SK-N-SH (cell line): ENCODE data around the gene CRB2. TPM values are rescaled to one million over a fixed set of nuclear protein-coding genes. Genes with fewer than 3 reads are reported as not detected.

ENCODE experiments used
- CTCF ChIA-PET: fragments of 300-600, 350-600 bp; formaldehyde crosslinking; extraction: SDS; loops from one replicate; lab custom pipeline; 2021; lab: Yijun Ruan, JAX
- POLR2A ChIA-PET: fragments of 350-600 bp; sonication (Branson Sonifier 250); formaldehyde crosslinking; extraction: SDS; loops from one replicate; lab custom pipeline; 2020; ENCODE audit warnings: antibody characterized with exemption, inconsistent platforms; lab: Yijun Ruan, JAX
- DNase-seq: peaks from one replicate; pipeline ENCODE4 v3.0.0; 2012
- H2AFZ ChIP-seq: fragments of 200-600 bp; sonication (generic); 2 replicates; pipeline ENCODE4 v1.8.1; 2016; ENCODE audit warnings: antibody characterized with exemption, mild to moderate bottlenecking, low read depth
- H3F3A ChIP-seq: fragments of 200-600 bp; sonication (generic); replicated peaks from 2 replicates; pipeline ENCODE3; 2016; ENCODE audit warnings: antibody characterized with exemption, mild to moderate bottlenecking; ENCODE audit not compliant: insufficient read depth
- H3K27ac ChIP-seq, 2 experiments: fragments of 200-500 bp in 1 of 2; fragments of 200-600 bp in 1 of 2; sonication (Bioruptor generic) in 1 of 2; sonication (generic), shearing (Covaris generic) in 1 of 2; 2 replicates each; pipeline versions ENCODE4 v1.5.1 to v1.6.1; 2014 to 2016; ENCODE audit warnings: low read depth in 2 of 2, inconsistent platforms in 1 of 2, low read length in 1 of 2, mild to moderate bottlenecking in 1 of 2, mixed read lengths in 1 of 2
- H3K27me3 ChIP-seq: fragments of 200-600 bp; sonication (generic), shearing (Covaris generic); 2 replicates; pipeline ENCODE4 v1.6.1; 2016; ENCODE audit warnings: mixed run types; ENCODE audit not compliant: insufficient read depth
- H3K36me3 ChIP-seq, 2 experiments: fragments of 200-500 bp in 1 of 2; fragments of 200-600 bp in 1 of 2; sonication (Bioruptor generic) in 1 of 2; sonication (generic) in 1 of 2; replicated peaks in 1 of 2; 2 replicates each; pipeline versions ENCODE3 to v1.5.1; 2014 to 2016; ENCODE audit warnings: low read length in 1 of 2, mild to moderate bottlenecking in 1 of 2; ENCODE audit not compliant: insufficient read depth in 2 of 2, control insufficient read depth in 1 of 2
- H3K4me1 ChIP-seq, 2 experiments: fragments of 200-500 bp in 1 of 2; fragments of 200-600 bp in 1 of 2; sonication (Bioruptor generic) in 1 of 2; sonication (generic), shearing (Covaris generic) in 1 of 2; 2 replicates each; pipeline versions ENCODE4 v1.5.1 to v1.6.1; 2014 to 2016; ENCODE audit warnings: low read depth in 1 of 2, low read length in 1 of 2, mixed run types in 1 of 2; ENCODE audit not compliant: insufficient read depth in 2 of 2, control insufficient read depth in 1 of 2
- H3K4me2 ChIP-seq: fragments of 200-600 bp; sonication (generic), shearing (Covaris generic); 2 replicates; pipeline ENCODE4 v1.6.1; 2017; ENCODE audit warnings: mixed run types
- H3K4me3 ChIP-seq, 2 experiments: fragments of 200-500 bp in 1 of 2; fragments of 200-600 bp in 1 of 2; sonication (Bioruptor generic) in 1 of 2; sonication (generic), shearing (Covaris generic) in 1 of 2; 2 replicates each; pipeline versions ENCODE4 v1.5.1 to v1.8.1; 2014 to 2016; ENCODE audit warnings: low read depth in 2 of 2, inconsistent platforms in 1 of 2, low read length in 1 of 2, mild to moderate bottlenecking in 1 of 2, mixed read lengths in 1 of 2, moderate library complexity in 1 of 2
- H3K79me2 ChIP-seq: fragments of 200-600 bp; sonication (generic); 2 replicates; pipeline ENCODE4 v1.8.1; 2017; ENCODE audit warnings: mild to moderate bottlenecking; ENCODE audit not compliant: insufficient read depth
- H3K9ac ChIP-seq: fragments of 200-600 bp; sonication (generic); 2 replicates; pipeline ENCODE4 v1.6.1; 2017; ENCODE audit warnings: mixed run types
- H3K9me2 ChIP-seq: fragments of 200-600 bp; sonication (generic); 2 replicates; pipeline ENCODE4 v1.6.1; 2017; ENCODE audit warnings: mixed run types
- H3K9me3 ChIP-seq: fragments of 200-600 bp; sonication (generic); 2 replicates; pipeline ENCODE4 v1.6.1; 2017; ENCODE audit warnings: mixed run types, mild to moderate bottlenecking, moderate library complexity
- H4K20me1 ChIP-seq: fragments of 200-600 bp; sonication (generic); 2 replicates; pipeline ENCODE4 v1.6.1; 2017; ENCODE audit warnings: mild to moderate bottlenecking, mixed run types; ENCODE audit not compliant: insufficient read depth
- CHD2 ChIP-seq: fragments of 150-350 bp; IDR thresholded peaks from 2 replicates; pipeline ENCODE4 v1.6.1; 2018; ENCODE audit warnings: low read length; ENCODE audit not compliant: partially characterized antibody
- CTCF ChIP-seq: fragments of 200-600 bp; sonication (generic); IDR thresholded peaks from 2 replicates; pipeline ENCODE4 v1.6.1; 2017; ENCODE audit warnings: antibody characterized with exemption, mild to moderate bottlenecking, moderate library complexity
- ELF1 ChIP-seq: IDR thresholded peaks from 2 replicates; pipeline ENCODE4 v1.4.0; 2012
- EZH2phosphoT487 ChIP-seq: fragments of 200-600 bp; sonication (generic); IDR thresholded peaks from 2 replicates; pipeline ENCODE4 v1.6.1; 2017; ENCODE audit warnings: low read depth, mixed run types, mild to moderate bottlenecking, antibody characterized with exemption, moderate library complexity, borderline replicate concordance
- FOXM1 ChIP-seq: IDR thresholded peaks from 2 replicates; pipeline ENCODE4 v1.4.0; 2012; ENCODE audit warnings: low read depth, mild to moderate bottlenecking
- GABPA ChIP-seq: IDR thresholded peaks from 2 replicates; pipeline ENCODE4 v1.4.0; 2012; ENCODE audit warnings: low read depth, mild to moderate bottlenecking
- GATA2 ChIP-seq: sonication (generic); formaldehyde crosslinking; IDR thresholded peaks from 2 replicates; pipeline ENCODE4 v1.5.0; 2020; ENCODE audit warnings: mild to moderate bottlenecking, missing genetic modification reagents
- MAX ChIP-seq: IDR thresholded peaks from 2 replicates; pipeline ENCODE4 v1.4.0; 2012; ENCODE audit warnings: low read depth
- MEF2A ChIP-seq: IDR thresholded peaks from 2 replicates; pipeline ENCODE4 v1.4.0; 2012; ENCODE audit warnings: low read depth, borderline replicate concordance
- MXI1 ChIP-seq: IDR thresholded peaks from 2 replicates; pipeline ENCODE4 v1.6.1; 2012; ENCODE audit warnings: mild to moderate bottlenecking, low read depth, low read length, improper control_type of control experiment
- NRF1 ChIP-seq: IDR thresholded peaks from 2 replicates; pipeline ENCODE4 v1.6.1; 2012; ENCODE audit warnings: low read depth, mild to moderate bottlenecking, low read length
- RAD21 ChIP-seq: IDR thresholded peaks from 2 replicates; pipeline ENCODE4 v1.6.1; 2012; ENCODE audit warnings: mild to moderate bottlenecking, low read length
- REST ChIP-seq: IDR thresholded peaks from 2 replicates; pipeline ENCODE4 v1.6.1; 2012; ENCODE audit warnings: mild to moderate bottlenecking, low read depth, low read length, moderate library complexity
- TCF12 ChIP-seq: IDR thresholded peaks from 2 replicates; pipeline ENCODE4 v1.4.0; 2012
- TEAD4 ChIP-seq: IDR thresholded peaks from 2 replicates; pipeline ENCODE4 v1.4.0; 2012; ENCODE audit warnings: mild to moderate bottlenecking, borderline replicate concordance; ENCODE audit not compliant: insufficient read depth
- YY1 ChIP-seq: IDR thresholded peaks from 2 replicates; pipeline ENCODE4 v1.4.0; 2012; ENCODE audit warnings: low read depth, mild to moderate bottlenecking
- ZBTB33 ChIP-seq: IDR thresholded peaks from 2 replicates; pipeline ENCODE4 v1.4.0; 2012; ENCODE audit warnings: low read depth, borderline replicate concordance
- WGBS: methylation state at CpG from one replicate; pipeline ENCODE4 v1.1.6; 2017; ENCODE audit warnings: low lambda C conversion rate; 5-methylcytosine and 5-hydroxymethylcytosine counted together
- polyA plus RNA-seq, 3 experiments: library from polyadenylated mRNA; depleted of rRNA; stranded (reverse); fragments of >200 nt; gene quantifications; 2 replicates each; pipeline ENCODE4 v1.2.3, GENCODE V29; 2012

The CRB2 gene
- polyA plus RNA-seq, 1 of the 3 experiments (the other 2 are of a cell fraction): not detected

- Histone ChIP-seq H3K9me2 (no peaks in the 10 kb centered on the region), H4K20me1 (no peaks in the 10 kb centered on the region), H3K27me3 (no peaks in the 10 kb centered on the region), H2AFZ (no peak overlapping the region), H3K79me2 (no peaks in the 10 kb centered on the region), H3K9ac (no peak overlapping the region), H3F3A (peaks cover 3% of the 10 kb centered on the region), H3K27ac (no peak overlapping the region), H3K36me3 (no peaks in the 10 kb centered on the region), H3K4me2 (no peak overlapping the region), H3K9me3 (no peaks in the 10 kb centered on the region), H3K4me1 (peaks cover 0 to 5% of the 10 kb centered on the region in 2 experiments; a peak in 1 of 4 replicates), H3K4me3 (no peak overlapping the region)
- ChIA-PET POLR2A (no interaction called here), CTCF (interaction anchor here (1.1 to 2.2 kb wide), 2 partner anchors 18 to 37 kb away, joined by 3 to 8 read pairs; no protein-coding TSS in a partner anchor)
- no peak for TF ChIP-seq MAX
- TF ChIP-seq TCF12: no peak
- no peak for TF ChIP-seq REST
- TF ChIP-seq YY1: no peak
- no peak for TF ChIP-seq EZH2phosphoT487
- TF ChIP-seq GATA2 (CRISPR knock-in tag): no peak
- TF ChIP-seq ZBTB33: no peak
- no peak for TF ChIP-seq TEAD4
- TF ChIP-seq MXI1: no peak
- TF ChIP-seq ELF1: no peak
- TF ChIP-seq CHD2: no peak
- no peak for TF ChIP-seq CTCF
- TF ChIP-seq FOXM1: no peak
- no peak for TF ChIP-seq RAD21
- no peak for TF ChIP-seq MEF2A
- TF ChIP-seq GABPA: no peak
- no peak for TF ChIP-seq NRF1
- WGBS: 64% methylated on average over 4 of the region's 4 CpGs
- no peak for DNase-seq
Observed at GRCh38 chr9:123312306-123312877, 43.6 kb upstream of the CRB2 start.
